CD4-positive, alpha-beta T cell treated with Interleukin-17A for 1 hour (primary cell): ENCODE measurements around the gene PTPRCAP.
"Not testable (repeated sequence)": the region's sequence is repeated elsewhere in the genome, so short reads cannot be mapped to it uniquely, and the experiment has no call there.

Experiments used
- DNase-seq: peaks from one replicate; pipeline ENCODE4 v3.0.0-alpha.2; 2020

PTPRCAP gene

GRCh38 chr11:67437082-67437808, at the start of gene PTPRCAP:
Gene PTPRCAP (minus strand): TSS chr11:67437682. CDS start chr11:67437619, 63 bp downstream.
- peak; percentile 79 for DNase-seq

GRCh38 chr11:67486481-67487195, 49.2 kb upstream of the PTPRCAP start:
- DNase-seq: peak; percentile 51

GRCh38 chr11:67485873-67486361, 48.4 kb upstream of the PTPRCAP start:
- peak; percentile 83 for DNase-seq

GRCh38 chr11:67484847-67485311, 47.4 kb upstream of the PTPRCAP start:
- peak; percentile 73 for DNase-seq

GRCh38 chr11:67483831-67484665, 46.6 kb upstream of the PTPRCAP start:
- peak; percentile 70 for DNase-seq

GRCh38 chr11:67482827-67483798, 45.6 kb upstream of the PTPRCAP start, which contains the start of gene AIP:
Gene AIP (plus strand): TSS chr11:67483026. CDS start chr11:67483159, 133 bp downstream.
- peak; percentile 98 for DNase-seq

- no peak for DNase-seq
Observed at GRCh38 chr11:67482275-67482826, 44.9 kb upstream of the PTPRCAP start.

GRCh38 chr11:67477344-67478050, 40.0 kb upstream of the PTPRCAP start:
- not testable (repeated sequence) for DNase-seq

GRCh38 chr11:67476692-67477091, 39.2 kb upstream of the PTPRCAP start:
- DNase-seq: not testable (repeated sequence)

GRCh38 chr11:67472882-67473281, 35.4 kb upstream of the PTPRCAP start:
- DNase-seq: no peak

GRCh38 chr11:67470337-67471002, 33.0 kb upstream of the PTPRCAP start:
- no peak for DNase-seq

GRCh38 chr11:67469508-67469811, 32.0 kb upstream of the PTPRCAP start:
- DNase-seq: no peak

- peak; percentile 93 for DNase-seq
Observed at GRCh38 chr11:67468759-67469507, 31.5 kb upstream of the PTPRCAP start, which contains the start of gene TMEM134. Gene TMEM134 (minus strand): TSS chr11:67469251. CDS start chr11:67469192, 59 bp downstream.

GRCh38 chr11:67468456-67468758, 30.9 kb upstream of the PTPRCAP start:
- DNase-seq: peak; percentile 22

GRCh38 chr11:67468056-67468455, 30.6 kb upstream of the PTPRCAP start:
- no peak for DNase-seq

- no peak for DNase-seq
Observed at GRCh38 chr11:67466962-67467771, 29.7 kb upstream of the PTPRCAP start.

- no peak for DNase-seq
Observed at GRCh38 chr11:67466367-67466766, 28.9 kb upstream of the PTPRCAP start.

GRCh38 chr11:67465530-67465929, 28.0 kb upstream of the PTPRCAP start:
- not testable (repeated sequence) for DNase-seq

- DNase-seq: no peak
Observed at GRCh38 chr11:67465189-67465510, 27.7 kb upstream of the PTPRCAP start.
